Putamen (tissue), 1 donor: ENCODE measurements around the gene DNAAF9.

ENCODE experiments used
- DNase-seq: peaks from one replicate; pipeline ENCODE4 v3.0.0-alpha.2; 2016; ENCODE audit warnings: low spot score

DNAAF9 gene

DNA sequence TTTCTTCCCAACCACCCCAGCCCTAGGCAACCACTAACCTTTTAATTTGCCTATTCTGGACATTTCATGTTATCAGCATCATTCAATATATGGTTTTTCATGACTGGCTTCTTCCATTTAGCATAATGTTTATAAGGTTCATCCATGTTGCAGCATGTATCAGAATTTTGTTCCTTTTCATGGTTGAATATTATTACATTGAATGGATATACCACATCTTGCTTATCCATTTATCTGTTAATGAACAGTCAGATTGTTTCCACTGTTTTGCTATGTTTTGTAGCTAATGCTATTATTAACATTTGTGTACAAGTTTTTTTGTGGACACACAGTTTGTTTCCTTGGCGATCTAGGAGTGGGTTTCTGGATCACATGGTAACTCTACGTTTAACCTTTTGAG, 3.0 kb upstream of the DNAAF9 start:
- no peak for DNase-seq

DNA sequence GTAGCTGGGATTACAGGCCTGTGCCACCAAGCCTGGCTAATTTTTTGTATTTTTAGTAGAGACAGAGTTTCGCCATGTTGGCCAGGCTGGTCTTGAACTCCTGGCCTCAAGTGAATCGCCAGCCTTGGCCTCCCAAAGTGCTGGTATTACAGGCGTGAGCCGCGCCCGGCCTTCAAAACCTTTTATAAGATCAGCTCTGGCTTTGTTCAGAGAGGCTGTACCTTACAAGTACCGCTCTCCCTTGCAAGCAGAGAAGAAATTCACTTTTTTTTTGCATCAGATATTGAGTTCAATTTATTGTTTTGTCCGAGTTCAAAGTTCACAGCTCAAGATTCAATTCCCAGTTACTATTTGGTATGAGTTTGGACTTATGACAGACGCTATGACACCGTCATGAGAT, 1.9 kb upstream of the DNAAF9 start:
- DNase-seq = no peak

- peak; percentile 84 for DNase-seq
These were observed 535 bp upstream of the DNAAF9 start for GRCh38 chr20:3407771-3408637.

- DNase-seq = peak; percentile 61
These were observed 909 bp downstream of the DNAAF9 start for GRCh38 chr20:3406481-3407039.

- no peak for DNase-seq
These were observed 1.6 kb downstream of the DNAAF9 start for GRCh38 chr20:3405696-3406358.

- DNase-seq = no peak
These were observed 2.3 kb downstream of the DNAAF9 start for GRCh38 chr20:3405139-3405538.

GRCh38 chr20:3404402-3404801, 3.1 kb downstream of the DNAAF9 start:
- no peak for DNase-seq

GRCh38 chr20:3403741-3404140, 3.7 kb downstream of the DNAAF9 start:
- no peak for DNase-seq

GRCh38 chr20:3402453-3402852, 5.0 kb downstream of the DNAAF9 start:
- DNase-seq = no peak

- DNase-seq = no peak
These were observed 7.0 kb downstream of the DNAAF9 start for GRCh38 chr20:3400260-3401155.

- no peak for DNase-seq
These were observed 8.7 kb downstream of the DNAAF9 start for GRCh38 chr20:3398681-3399252.

GRCh38 chr20:3396492-3396891, 11.0 kb downstream of the DNAAF9 start:
- no peak for DNase-seq

DNA sequence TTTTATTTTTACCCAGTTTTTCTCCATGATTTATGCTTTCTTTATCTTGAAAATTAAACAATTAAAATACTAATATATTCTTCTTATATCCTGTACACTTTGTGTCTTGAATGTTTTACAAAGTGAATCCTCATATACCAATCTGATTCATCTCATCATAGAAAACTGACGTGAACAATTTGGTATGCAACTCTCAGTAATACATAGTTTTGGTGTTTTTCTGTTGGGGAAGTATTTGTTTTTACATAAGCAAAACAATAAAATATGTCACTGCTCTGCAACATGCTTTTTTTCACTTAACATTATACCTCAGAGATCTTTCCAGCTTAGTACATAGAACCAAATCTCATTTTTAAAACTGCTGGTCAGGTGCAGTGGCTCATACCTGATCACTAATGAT, 14.7 kb downstream of the DNAAF9 start:
- DNase-seq = no peak

DNA sequence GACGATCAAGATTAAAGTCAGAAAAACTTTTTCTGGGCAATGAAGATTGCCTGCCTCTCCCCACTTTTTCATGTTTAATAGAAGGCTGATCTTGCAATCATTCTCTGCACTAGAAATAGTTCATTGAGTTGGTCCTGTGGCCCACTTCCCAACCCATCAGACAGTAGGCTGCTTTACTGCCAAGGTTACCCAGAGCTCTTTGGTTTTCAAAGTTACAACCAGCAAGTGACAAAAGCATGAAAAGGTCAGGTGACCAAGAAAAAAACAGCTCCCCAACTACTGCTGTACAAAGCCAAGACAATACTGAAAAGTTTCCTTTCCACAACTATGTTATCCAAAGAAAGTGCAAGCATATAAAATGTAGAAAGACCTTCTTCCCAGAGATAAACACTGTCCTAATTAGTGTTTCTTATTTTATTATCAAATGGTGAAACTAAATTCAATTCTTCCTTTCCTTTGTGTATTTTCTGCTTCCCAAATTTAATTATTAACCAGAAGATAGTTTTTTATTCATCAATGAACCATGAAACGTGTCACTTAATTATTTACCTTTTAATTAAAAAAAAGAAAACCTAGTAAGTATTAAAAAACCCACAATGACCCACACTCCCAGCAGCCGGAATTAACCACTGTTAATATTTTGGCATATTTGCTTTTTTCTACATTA, 16.6 kb downstream of the DNAAF9 start:
- DNase-seq = peak; percentile 43

GRCh38 chr20:3383878-3384495, 23.5 kb downstream of the DNAAF9 start:
- DNase-seq = no peak

DNA sequence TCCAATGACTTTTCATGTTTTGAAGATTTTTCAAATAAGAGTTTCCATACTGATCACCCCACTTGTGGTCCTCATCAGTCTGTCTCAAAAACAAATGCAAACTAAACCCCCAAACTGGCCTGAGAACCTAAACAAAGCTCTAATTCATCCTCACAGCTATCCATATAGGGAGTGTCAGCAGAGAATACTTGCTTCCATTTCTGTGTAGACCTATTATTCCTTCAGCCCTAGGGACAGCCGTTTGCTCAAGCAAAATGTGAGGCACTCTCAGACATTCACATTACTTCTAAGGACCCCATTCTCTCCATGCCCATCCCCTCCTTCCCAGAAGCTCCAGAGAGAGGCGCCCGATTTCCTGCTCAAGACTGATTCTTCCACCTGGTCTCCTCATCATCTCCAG, 24.6 kb downstream of the DNAAF9 start:
- DNase-seq = no peak

DNA sequence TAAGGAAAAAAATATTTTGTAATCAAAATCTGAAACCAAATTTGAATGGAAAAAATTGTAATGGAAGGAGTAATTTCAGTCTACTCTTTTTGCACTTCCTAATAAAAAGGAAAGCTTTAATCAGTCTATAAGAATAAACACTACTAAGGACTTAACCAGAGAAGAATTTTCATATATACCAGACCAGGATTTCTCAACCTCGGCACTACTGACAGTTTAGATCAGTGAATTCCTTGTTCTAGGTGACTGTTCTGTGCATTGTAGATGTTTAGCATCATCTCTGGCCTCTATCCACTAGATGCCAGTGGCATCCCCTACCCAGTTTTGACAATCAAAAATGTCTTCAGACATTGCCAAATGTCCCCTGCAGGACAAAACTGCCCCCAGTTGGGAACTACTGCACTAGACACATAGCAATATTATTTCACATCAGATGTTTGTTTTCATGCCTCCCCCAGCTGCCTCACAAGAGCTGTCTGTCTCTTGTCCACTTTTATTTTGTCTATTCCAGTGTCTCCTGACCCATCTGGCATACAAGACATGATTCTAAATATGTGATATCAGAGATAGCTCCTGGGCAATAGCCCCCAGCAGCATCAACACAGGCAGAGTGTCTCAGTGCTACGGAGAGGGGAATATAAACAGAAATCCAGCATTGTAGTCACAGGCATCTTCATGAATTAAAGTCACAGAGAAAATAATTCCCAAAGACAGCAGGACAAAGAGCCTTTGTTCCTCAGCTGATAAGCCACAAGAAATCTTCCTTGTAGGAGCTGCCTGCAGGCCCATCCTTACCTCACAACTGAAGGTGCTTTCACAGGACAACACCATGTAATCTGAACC, 27.0 kb downstream of the DNAAF9 start:
- peak; percentile 53 for DNase-seq

DNA sequence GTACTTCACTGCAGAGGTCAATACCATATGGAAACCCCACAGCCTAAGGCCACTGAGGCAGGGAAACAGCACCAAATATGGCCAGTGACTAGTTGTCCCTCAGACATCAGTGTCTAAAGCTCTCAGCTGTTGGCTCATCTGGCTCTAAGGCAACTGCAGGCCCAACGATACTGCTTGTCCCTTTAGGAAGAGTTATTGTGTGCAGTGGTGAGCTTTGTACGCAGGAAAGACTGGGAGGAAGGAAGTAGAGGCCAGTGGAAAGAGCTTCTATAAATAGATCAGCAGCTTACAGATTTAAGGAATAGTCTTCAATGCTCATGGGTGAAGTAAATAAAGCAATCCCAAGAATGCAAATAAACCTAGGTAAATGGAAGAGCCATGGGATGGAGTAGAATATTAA, 29.3 kb downstream of the DNAAF9 start:
- no peak for DNase-seq

GRCh38 chr20:3377644-3378043, 29.8 kb downstream of the DNAAF9 start:
- DNase-seq = no peak

DNA sequence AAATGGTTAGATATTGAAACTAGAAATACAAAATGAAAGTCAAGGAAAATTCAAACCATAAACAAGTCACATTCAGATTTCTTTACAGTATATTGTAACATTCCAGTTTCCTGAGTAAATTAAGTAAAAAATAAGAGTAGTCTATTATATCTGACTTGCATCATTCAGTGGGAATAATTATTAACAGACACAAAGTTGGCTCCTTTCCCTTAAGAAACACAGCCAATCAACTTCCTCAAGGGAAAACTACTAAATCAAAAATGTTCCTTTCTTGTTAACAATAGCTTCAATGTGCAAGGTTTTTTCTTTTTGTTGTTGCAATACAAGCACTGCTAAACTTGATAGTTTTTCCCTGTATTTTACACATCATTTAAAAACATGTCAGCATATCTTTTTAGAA, 33.2 kb downstream of the DNAAF9 start:
- no peak for DNase-seq
